NCI-H2196 treated with DMSO at 0.1 percent for 48 hours (cell line): ENCODE measurements around the gene RHOA.
"Not testable (repeated sequence)": the region's sequence is repeated elsewhere in the genome, so short reads cannot be mapped to it uniquely, and the experiment has no call there.

ENCODE experiments used
- DNase-seq: peaks from one replicate; lab custom pipeline; 2025; ENCODE audit not compliant: unreplicated experiment; lab: John Stamatoyannopoulos, UW

RHOA gene

DNA sequence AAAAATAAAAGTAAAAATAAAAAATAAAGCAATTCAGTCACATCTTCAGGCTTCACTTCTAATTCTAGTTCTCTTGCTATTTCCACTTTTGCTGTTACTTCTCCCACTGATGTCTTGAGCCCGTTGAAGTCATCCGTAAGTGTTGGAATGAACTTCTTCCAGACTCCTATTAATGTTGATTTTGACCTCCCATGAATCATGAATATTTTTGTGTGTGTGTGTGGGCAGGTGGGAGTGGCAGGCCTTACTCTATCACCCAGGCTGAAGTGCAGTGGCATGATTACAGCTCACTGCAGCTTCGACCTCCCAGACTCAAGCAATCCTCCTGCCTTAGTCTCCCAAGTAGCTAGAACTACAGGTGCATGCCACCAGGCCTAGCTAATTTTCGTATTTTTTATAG is 82.6 kb downstream of the RHOA start:
- no peak for DNase-seq

DNA sequence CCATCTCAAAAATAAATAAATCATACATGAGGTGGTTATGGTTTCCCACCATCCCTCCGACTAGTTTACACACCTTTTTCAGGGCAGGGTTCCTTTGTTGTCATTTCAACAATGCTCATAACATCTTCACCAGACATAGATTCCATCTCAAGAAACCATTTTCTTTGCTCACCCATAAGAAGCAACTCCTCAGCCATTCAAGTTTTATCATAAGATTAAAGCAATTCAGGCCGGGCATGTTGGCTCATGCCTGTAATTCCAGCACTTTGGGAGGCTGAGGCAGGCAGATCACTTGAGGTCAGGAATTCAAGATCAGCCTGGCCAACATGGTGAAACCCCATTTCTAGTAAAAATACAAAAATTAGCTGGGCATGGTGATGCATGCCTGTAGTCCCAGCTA is 83.4 kb downstream of the RHOA start:
- not testable (repeated sequence) for DNase-seq

DNA sequence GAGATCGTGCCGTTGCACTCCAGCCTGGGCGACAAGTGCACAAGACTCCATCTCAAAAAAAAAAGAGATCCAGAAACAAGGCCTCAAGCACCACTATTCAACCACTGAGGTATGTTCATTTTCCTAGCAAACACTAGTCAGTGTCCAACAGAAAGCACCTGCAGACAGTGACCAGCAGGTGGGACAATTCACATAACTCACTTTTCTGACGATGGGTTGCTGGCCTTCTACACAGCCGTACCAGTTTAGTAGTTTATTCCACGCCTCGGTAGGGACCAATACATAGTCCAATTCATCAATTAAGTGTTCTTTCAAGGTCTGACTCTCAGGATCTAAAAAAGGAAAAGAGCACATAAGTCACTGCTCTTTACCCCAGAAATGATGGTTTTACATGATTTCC is 84.3 kb downstream of the RHOA start:
- DNase-seq: no peak

DNA sequence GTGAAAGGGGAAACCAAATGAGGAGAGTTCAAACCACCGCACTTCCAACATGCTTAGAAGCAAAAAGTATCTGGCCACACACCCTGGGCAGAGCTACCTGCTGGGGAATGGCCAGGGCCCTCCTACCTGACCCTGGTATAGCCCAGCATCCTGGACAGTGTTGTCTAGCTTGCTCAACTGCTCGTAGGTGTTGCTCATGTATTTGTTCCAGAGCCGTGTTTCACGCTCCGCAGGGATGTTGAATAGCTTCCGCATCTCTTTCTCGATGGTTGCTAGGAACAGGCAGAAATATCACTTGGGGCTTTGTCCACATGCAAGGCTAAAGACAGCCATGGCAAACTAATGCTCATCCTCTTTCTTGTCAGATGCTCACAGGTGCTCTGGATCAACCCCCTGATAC is 87.0 kb downstream of the RHOA start:
- no peak for DNase-seq

DNA sequence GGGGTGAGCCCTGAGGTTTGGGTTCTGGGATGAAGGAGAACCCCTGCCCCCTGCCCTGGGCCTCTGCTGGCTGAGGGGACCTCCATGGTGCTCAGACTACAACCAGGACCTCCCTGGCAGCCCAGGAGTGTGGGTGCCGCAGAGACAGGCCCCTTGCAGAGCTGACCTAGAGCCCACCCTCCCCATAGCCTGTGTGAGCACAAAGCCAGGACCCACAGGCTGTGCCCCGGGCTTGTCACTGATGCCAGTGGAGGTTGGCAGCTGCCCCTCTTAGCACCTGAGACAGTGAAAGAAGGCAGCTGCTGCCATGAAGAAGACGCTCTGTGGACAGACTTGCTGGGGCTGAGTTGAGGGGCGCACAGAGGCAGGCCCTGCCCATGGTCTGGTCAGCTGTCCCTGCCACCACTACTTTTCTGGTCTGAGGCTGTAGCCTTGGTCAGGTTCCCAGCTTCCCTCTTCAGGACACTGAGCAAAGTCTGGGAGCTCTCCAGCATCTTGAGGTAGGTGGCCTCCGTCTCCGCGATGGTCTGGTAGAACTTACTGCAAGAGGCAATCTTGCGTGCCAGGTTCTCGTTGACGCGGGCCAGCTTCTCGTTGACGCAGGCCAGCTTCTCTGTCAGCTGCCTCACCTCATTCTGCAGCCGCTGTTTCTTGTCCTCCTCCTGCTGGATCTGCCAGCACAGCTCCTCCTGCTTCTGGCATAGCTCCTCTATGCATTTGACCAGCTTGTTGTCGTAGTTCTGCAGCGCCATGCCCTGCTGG is 94.9 kb downstream of the RHOA start:
- no peak for DNase-seq

DNA sequence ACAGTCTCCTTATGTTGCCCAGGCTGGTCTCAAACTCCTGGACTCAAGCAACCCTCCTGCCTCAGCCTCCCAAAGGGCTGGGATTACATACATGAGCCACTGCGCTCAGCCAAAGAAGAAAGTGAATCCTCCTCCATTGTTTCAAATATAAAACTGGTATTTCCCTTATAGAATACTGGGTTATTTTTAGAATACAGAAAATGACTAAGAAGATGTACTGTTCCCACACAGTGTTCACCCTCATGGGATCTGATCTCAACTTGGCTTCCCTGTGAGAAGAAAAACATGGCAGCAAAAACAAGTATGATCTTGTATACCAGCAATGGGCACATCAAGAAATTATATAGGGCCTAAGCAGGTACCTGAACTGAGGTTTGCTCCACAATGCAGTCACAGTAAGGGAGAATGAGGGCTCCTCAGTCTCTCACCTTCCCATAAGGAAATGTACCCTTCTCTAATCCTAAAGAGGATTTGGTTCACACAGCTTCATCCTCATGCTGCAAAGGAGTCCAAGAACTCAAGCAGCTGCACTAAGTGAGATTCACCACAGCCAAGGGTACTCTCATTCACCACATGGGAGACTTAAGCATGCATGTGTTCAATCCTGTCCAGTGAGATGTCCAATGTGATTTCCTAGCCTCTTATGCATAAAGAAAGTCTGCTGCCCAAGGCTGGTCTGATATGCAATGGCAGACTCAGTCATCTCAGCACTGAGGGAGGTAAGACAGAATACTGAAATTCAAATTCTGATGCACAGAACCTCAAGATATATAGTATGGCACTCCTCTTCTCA is 97.7 kb downstream of the RHOA start:
- no peak for DNase-seq

DNA sequence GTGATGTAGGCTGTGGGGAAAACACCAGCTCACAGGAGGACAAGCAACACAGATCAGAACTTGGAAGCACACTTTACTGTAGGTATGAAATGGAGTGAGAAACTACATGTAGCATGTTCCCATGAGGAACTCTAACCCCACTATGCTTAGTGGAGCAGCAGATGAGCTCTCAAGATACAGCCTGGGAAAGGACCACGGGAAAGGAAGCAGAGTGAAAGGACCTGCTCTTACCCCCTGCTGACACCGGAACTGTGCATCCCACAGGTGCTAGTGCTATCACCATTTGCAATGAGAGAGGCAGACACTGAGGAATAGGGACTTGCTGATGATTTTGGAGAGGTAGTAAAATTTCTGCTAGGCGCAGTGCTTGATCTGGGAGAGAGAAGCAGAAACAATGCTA is 100.5 kb downstream of the RHOA start:
- no peak for DNase-seq

DNA sequence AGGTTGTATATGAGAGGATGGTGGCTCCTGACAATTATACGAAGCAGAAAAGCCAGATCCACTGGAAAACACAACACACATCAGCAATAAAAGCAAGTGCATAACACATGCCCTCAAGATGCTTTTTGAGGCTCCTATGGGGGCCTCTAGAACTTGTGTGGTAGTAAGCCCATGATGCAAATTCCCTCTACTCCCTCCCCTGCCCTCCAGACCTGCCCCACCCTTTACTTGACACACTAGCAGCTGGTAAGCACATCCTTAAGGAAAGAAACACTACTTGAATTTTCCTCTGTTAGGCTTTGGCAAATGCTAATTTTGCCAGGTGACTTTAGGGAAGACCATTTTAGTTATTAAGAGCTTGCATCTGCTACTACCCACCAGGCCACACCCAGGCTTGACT is 101.1 kb downstream of the RHOA start:
- DNase-seq: no peak
